ENCODE results near the gene MAP3K6. TPM values are rescaled to one million over a fixed set of nuclear protein-coding genes. Genes with fewer than 3 reads are reported as not detected.
"Not testable (repeated sequence)": the region's sequence is repeated elsewhere in the genome, so short reads cannot be mapped to it uniquely, and the experiment has no call there.

Gene MAP3K6, protein sequence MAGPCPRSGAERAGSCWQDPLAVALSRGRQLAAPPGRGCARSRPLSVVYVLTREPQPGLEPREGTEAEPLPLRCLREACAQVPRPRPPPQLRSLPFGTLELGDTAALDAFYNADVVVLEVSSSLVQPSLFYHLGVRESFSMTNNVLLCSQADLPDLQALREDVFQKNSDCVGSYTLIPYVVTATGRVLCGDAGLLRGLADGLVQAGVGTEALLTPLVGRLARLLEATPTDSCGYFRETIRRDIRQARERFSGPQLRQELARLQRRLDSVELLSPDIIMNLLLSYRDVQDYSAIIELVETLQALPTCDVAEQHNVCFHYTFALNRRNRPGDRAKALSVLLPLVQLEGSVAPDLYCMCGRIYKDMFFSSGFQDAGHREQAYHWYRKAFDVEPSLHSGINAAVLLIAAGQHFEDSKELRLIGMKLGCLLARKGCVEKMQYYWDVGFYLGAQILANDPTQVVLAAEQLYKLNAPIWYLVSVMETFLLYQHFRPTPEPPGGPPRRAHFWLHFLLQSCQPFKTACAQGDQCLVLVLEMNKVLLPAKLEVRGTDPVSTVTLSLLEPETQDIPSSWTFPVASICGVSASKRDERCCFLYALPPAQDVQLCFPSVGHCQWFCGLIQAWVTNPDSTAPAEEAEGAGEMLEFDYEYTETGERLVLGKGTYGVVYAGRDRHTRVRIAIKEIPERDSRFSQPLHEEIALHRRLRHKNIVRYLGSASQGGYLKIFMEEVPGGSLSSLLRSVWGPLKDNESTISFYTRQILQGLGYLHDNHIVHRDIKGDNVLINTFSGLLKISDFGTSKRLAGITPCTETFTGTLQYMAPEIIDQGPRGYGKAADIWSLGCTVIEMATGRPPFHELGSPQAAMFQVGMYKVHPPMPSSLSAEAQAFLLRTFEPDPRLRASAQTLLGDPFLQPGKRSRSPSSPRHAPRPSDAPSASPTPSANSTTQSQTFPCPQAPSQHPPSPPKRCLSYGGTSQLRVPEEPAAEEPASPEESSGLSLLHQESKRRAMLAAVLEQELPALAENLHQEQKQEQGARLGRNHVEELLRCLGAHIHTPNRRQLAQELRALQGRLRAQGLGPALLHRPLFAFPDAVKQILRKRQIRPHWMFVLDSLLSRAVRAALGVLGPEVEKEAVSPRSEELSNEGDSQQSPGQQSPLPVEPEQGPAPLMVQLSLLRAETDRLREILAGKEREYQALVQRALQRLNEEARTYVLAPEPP (N-terminal part only)
- 13.6 and 17.9 TPM in 2 replicates for total RNA-seq

DNA sequence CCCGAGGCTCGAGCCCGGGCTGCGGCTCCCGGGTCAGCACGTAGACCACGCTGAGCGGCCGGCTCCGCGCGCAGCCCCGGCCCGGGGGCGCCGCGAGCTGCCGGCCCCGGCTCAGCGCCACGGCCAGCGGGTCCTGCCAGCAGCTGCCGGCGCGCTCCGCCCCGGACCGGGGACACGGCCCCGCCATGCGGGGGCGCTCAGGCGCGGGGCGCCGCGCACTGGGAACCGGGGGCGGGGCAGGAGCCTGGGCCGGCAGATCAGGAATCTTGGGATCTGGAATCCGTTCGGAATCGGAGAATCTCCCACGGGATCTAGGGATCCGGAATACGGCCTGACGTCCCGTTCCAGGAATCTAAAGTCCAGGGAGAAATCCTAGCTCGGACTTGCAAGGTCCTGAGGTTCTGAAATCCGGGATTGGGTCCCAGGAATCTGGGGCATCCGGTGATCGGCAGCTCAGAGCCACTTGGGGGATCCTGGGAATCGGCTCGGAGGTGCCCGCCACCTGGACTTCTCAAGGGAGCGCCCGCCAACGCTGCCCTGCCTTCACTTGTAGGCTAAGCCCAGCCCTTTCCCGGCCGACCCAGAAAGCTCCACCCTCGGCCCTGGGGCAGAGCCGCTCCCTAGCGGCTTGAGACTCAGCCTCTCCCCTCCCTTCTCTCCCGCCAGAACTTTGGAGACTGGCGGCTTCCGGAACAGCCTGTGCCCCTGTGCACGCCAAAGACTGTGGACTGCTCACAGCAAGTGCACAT is at the start of gene MAP3K6:
TSS of gene MAP3K6 (minus strand) at position 551 of the 749 bp plus-strand sequence. CDS start at position 187, 364 bp downstream.
- DNase-seq (ENCODE audit: extremely low read depth, low read depth, low spot score), result no peak

DNA sequence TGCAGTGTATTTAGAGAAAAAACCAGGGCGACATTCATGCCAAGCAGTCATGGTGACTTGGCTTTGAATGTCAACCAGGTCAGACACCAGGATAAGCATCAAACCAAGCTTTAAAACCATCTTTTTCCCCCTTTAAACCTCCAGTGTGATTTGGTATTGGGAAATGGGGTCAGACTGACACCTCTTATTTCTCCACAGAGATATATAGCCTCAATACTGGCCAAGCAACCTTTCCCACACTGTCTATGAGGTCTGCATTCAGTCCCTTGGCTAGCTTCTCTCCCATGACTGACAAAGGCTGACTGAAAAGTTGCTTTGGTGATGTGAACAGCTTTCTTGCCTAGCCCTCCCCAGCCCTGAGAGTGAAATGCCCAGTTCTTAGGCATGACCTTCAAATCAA is 47.3 kb upstream of the MAP3K6 start:
- DNase-seq (ENCODE audit: extremely low read depth, low read depth, low spot score), result no peak

GRCh38 chr1:27413004-27413403 is 46.2 kb upstream of the MAP3K6 start:
- no peak for DNase-seq (ENCODE audit: extremely low read depth, low read depth, low spot score)

- no peak for DNase-seq (ENCODE audit: extremely low read depth, low read depth, low spot score)
Observed at GRCh38 chr1:27412502-27412901, 45.7 kb upstream of the MAP3K6 start.

DNA sequence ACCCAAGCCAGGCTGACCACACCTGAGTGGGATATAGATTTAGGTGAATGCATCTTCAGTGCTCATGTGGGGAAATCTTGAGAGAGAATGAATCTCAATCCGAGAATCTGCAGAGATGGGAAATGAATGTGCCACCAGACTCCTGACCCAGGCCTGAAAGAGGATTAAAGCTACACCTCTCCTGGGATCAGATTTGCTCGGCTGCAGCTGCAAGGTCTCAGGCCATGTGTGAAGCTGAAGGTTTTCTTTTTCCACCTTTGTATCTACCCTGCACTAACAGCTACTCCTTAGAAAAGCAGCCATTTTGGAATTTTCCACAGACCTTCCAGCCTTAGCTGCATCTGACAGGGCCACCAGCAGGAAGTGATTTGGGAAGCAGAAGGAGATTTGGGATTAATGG is 43.9 kb upstream of the MAP3K6 start:
- DNase-seq (ENCODE audit: extremely low read depth, low read depth, low spot score), result no peak

GRCh38 chr1:27409669-27410068 is 42.9 kb upstream of the MAP3K6 start:
- no peak for DNase-seq (ENCODE audit: extremely low read depth, low read depth, low spot score)

- no peak for DNase-seq (ENCODE audit: extremely low read depth, low read depth, low spot score)
Observed at GRCh38 chr1:27408151-27408550, 41.4 kb upstream of the MAP3K6 start.

- not testable (repeated sequence) for DNase-seq (ENCODE audit: extremely low read depth, low read depth, low spot score)
Observed at GRCh38 chr1:27406791-27407190, 40.0 kb upstream of the MAP3K6 start.

DNA sequence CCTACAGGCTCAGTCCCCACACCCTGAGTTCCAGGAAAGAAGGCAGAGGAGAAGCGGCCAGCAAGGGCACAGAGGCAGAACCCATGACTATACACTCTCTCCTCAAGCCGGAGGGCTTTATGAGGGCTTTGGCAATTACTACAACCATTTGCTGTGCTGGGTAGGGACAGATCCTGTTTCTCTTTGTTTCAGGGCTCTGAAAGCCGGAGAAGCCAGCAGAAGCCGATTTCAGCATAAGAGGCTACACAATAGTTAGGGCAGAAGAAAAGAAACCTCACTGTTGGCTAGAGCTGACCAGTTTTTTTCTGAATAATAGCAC is 39.6 kb upstream of the MAP3K6 start:
- DNase-seq (ENCODE audit: extremely low read depth, low read depth, low spot score), result no peak

DNA sequence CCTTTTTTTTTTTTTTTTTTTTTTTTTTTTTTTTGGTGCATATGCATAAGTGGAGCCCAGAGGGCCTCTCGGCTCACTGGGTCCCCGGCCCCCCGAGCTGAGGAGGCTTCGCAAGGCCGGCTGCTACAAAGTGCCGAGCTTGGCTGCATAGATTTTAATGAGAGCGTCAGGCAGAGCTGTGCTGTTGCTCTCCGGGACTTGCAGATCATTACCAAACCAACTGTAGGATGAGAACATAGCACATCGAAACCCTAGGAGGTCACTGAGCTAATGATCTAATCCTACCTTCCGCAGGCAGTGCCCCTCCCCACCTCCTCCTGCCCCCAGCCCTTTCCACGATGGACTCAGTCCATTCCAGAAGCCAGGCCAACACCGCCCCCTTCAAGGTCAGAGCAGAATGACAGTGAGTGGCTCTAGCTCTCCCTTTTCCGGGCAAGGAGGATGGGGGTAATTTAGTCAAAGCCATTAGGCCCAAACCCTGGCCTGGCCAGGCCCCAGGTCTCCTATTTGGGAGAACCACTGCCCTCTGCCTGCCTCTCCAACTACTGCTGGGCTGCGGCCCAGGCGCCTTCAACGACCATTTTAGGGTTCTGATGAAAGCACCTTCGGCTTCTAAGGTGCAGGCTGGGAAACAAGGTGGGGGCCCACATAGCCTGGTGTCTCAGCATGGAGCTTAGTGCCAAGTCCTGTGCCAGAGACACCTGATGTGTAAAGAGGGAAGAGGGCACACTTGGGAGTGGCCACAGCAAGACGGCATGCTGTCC is 39.0 kb upstream of the MAP3K6 start:
- not testable (repeated sequence) for DNase-seq (ENCODE audit: extremely low read depth, low read depth, low spot score)

DNA sequence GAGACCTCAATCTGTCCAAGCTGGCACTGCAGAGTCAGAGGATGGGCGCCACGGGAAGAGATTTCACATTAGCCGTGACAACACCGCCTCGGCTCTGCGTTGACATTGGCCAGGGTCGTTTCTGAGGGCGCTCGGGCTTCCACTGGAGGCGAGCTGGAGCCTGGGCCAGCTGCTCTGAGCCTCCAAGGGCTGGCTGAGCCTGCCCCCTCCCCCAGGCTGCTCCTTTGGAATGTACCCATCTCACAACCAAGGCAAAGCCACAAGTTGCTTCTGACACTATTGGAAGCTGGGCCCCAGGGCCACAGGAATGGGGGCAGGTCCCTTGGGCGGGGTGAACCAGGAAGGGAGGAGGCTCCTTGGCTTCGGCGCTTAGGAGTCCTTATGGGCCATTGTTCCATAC is 38.3 kb upstream of the MAP3K6 start:
- no peak for DNase-seq (ENCODE audit: extremely low read depth, low read depth, low spot score)

GRCh38 chr1:27403931-27404330 is 37.2 kb upstream of the MAP3K6 start:
- DNase-seq (ENCODE audit: extremely low read depth, low read depth, low spot score), result no peak

DNA sequence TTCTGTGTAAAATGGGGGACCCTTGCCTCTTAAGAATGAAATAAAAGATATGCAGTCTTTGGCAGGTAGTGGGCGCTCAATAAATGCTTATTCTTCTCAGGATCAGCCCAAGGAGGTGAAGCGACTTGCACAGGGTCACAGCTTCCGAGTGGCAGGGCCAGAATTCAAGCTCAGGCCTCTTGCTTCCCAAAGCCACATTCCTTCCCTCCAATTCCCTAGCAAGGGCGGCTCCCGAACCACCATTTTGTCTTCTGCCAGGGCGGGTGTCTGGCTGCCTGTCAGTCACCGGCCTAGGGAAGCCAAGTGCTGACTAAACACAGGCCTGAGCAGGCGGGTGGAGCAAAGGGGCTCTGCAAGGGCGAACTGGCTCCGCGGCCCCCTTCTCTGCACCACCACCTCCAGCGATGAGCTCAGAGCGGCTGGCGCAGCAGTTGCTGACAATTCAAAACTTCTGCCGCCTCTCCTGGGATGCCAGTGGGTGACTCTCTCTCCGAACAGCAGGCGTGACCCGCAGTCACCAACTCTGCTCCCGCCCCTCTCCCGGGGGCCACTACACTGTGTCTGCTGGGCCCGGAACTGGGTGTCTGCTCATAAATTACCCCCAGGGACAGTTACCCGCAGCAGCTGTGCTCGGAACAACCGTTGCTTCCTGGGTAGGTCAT is 36.4 kb upstream of the MAP3K6 start:
- no peak for DNase-seq (ENCODE audit: extremely low read depth, low read depth, low spot score)

GRCh38 chr1:27402349-27402754 is 35.6 kb upstream of the MAP3K6 start:
- no peak for DNase-seq (ENCODE audit: extremely low read depth, low read depth, low spot score)

- no peak for DNase-seq (ENCODE audit: extremely low read depth, low read depth, low spot score)
Observed at GRCh38 chr1:27400963-27401341, 34.2 kb upstream of the MAP3K6 start.

DNA sequence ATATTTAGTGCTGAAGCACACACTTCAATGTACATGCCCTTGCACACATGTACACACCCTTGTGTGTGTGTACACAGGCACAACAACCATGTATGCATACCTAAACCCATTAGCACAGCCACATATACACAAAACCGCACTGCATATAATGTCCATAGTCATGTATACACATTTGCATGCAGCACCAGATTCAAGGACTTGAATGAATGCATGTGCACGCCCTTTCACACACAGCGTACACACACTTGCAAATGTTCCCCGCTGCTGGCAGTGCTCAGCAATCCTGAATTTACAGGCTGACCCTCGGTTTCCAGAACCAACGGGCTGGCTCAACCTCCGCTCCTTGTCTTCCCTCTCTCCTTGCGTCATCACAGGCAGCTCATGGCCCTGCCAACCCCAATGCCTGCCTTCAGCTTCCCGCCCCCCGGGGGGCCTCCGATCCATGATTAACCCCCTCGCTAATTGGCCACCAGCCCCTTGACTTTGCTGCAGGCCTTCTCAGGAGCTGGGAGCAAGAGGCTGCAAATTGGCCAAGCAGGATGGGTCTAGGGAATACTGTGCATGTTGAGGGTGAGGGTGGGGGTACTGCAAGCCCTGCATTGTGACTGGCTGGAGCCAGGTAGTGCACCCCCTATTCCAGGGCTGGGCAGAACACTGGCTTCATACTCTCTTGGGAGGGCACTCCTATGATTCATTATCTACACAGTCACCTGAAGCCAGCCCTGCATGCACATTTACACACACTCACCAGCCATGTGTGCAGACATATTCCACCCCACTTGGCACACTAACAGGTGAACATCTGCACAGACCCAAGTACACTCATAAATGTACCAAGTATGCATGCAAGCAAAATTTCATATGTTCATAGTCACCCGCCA is 33.6 kb upstream of the MAP3K6 start:
- DNase-seq (ENCODE audit: extremely low read depth, low read depth, low spot score), result no peak

DNA sequence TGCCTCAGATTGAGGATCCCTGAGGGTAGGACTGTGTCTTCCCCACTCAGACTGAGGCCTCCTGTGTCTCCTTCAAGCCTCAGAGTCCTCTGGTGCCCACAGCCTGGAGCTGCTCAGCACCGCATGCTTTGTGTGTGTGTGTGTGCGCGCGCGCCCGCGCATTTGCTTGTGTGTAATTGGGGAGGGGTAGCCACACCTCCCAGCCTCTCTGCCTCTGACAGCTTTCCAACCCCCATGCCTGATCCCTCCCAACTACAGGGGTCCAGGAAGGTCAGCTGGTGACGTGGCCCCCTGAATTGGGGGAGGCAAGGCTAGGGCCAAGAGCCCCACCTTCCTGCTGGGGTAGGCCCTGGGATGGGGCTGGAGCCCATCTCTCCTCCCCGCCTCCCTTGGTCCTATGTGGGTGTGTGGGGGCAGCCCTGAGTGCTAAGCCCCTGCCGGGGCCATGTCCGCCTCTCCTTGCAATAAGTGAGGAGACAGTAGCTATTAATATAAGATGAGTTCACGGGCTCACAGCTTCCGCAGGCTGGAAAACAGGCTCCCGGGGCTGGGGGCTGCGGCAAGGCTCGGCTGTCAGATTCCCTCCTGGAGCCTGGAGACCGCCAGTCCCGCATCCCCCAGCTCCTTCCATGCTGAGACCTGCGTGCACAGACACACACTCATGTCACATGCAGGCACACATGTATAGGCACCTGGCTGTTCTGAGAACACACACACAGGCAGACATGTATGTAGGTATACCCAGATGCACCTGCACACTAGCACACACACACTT is 32.7 kb upstream of the MAP3K6 start:
- no peak for DNase-seq (ENCODE audit: extremely low read depth, low read depth, low spot score)
